Suppressor macrophage treated with lipopolysaccharide for 4 hours (primary cell): ENCODE measurements around the gene ZNF568.

Experiments
- DNase-seq: peaks from one replicate; pipeline ENCODE4 v3.0.0-alpha.2; 2020

ZNF568 gene

GRCh38 chr19:37007587-37008220 is 91.6 kb downstream of the ZNF568 start:
- DNase-seq: peak; percentile 48

GRCh38 chr19:37009871-37010270 is 93.7 kb downstream of the ZNF568 start:
- no peak for DNase-seq

- no peak for DNase-seq
These were observed 96.1 kb downstream of the ZNF568 start for GRCh38 chr19:37012093-37012745.

- DNase-seq: no peak
These were observed 98.3 kb downstream of the ZNF568 start for GRCh38 chr19:37014456-37014855.

- no peak for DNase-seq
These were observed 129.0 kb downstream of the ZNF568 start for GRCh38 chr19:37045140-37045539.
